Epithelial cell of proximal tubule (primary cell): ENCODE data around the gene ZNF746. TPM values are rescaled to one million over a fixed set of nuclear protein-coding genes. Genes with fewer than 3 reads are reported as not detected.

Source experiments
- DNase-seq: peaks from one replicate; pipeline ENCODE4 v3.0.0-alpha.2; 2011; ENCODE audit warnings: low read depth
- H3K4me3 ChIP-seq: 2 replicates; pipeline ENCODE4 v1.5.1; 2011; ENCODE audit warnings: low read depth, mild to moderate bottlenecking, low read length
- total RNA-seq: library from RNA; depleted of rRNA; stranded (reverse); fragments of >200 nt; gene quantifications from 2 replicates; pipeline ENCODE4 v1.2.3, GENCODE V29; 2015
- TF ChIP-seq, protein P1 (sequence below): conservative IDR thresholded peaks from 2 replicates; pipeline ENCODE4 v1.5.1; 2012; ENCODE audit warnings: low read depth, mild to moderate bottlenecking, low read length

ZNF746 gene
- total RNA-seq, 1 donor from 2014 or later: 18.5 TPM

- no peak for DNase-seq
- TF ChIP-seq, protein P1, sequence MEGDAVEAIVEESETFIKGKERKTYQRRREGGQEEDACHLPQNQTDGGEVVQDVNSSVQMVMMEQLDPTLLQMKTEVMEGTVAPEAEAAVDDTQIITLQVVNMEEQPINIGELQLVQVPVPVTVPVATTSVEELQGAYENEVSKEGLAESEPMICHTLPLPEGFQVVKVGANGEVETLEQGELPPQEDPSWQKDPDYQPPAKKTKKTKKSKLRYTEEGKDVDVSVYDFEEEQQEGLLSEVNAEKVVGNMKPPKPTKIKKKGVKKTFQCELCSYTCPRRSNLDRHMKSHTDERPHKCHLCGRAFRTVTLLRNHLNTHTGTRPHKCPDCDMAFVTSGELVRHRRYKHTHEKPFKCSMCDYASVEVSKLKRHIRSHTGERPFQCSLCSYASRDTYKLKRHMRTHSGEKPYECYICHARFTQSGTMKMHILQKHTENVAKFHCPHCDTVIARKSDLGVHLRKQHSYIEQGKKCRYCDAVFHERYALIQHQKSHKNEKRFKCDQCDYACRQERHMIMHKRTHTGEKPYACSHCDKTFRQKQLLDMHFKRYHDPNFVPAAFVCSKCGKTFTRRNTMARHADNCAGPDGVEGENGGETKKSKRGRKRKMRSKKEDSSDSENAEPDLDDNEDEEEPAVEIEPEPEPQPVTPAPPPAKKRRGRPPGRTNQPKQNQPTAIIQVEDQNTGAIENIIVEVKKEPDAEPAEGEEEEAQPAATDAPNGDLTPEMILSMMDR: no peak
Observed at GRCh38 chr7:149476791-149477190, 20.8 kb downstream of the ZNF746 start.

GRCh38 chr7:149475121-149476045 lies 22.2 kb downstream of the ZNF746 start:
- no peak for DNase-seq
- no peak overlapping the region for H3K4me3 ChIP-seq
- TF ChIP-seq, protein P1: no peak

More at GRCh38 chr7:149476791-149477190, 20.8 kb downstream of the ZNF746 start:
- no peak overlapping the region for H3K4me3 ChIP-seq

DNA sequence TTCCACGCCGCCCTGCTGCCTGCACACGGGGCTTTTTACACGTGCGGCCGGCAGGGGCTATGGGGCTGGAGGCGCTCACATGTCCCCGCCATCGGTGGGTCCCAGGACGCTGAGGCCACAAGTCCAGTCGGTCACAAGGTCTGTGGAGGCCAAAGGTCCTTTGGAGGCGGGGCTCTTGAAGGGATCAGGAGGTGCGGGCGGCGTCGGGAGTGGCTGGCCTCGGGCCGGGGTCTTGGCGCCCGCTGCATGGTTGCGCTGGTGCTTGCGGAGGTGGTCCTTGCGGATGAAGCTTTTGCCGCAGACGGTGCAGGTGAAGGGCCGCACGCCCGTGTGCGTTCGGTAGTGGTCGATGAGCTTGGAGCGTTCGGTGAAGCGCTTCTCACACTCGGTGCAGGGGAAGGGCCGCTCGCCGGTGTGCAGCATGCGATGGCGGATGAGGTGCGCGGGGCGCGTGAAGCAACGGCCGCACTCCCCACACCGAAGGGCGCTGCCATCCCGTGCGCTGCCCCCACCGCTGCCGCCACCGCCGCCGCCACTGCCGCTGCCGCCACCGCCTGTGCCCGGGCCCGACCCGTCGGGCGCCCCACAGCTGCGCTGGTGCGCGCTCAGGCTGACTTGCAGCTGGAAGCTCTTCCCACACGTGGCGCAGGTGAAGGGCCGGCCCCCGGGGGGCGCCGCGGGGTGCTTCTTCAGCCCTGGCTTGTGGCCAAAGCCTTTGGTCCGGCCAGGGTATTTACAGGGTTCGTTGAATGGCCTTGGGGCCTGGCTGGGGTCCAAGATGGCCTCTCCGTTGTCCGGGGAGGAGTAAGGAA lies 23.1 kb downstream of the ZNF746 start:
- no peak overlapping the region for H3K4me3 ChIP-seq
- DNase-seq: no peak
- TF ChIP-seq, protein P1: peak; percentile 9

DNA sequence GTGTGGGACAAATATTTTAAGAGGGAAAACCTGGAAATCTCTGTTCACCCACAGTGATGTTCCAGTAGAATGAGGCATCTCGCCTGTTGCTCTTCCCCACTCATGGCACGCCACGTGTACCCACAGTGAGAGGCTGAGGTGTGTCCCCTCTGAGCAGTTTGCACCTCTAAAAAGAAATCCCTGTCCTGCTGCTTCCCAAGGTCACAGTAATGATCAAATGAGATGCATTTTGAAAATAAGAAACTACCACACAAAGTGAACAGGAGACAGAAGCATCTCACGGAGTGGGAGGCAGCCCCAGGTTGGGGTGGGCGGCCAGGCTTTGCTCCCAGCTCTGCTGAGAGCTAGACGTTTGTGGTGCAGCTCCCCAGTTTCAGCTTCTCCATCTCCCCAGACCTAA lies 24.4 kb downstream of the ZNF746 start:
- H3K4me3 ChIP-seq: no peak overlapping the region
- DNase-seq: no peak
- TF ChIP-seq, protein P1: no peak

DNA sequence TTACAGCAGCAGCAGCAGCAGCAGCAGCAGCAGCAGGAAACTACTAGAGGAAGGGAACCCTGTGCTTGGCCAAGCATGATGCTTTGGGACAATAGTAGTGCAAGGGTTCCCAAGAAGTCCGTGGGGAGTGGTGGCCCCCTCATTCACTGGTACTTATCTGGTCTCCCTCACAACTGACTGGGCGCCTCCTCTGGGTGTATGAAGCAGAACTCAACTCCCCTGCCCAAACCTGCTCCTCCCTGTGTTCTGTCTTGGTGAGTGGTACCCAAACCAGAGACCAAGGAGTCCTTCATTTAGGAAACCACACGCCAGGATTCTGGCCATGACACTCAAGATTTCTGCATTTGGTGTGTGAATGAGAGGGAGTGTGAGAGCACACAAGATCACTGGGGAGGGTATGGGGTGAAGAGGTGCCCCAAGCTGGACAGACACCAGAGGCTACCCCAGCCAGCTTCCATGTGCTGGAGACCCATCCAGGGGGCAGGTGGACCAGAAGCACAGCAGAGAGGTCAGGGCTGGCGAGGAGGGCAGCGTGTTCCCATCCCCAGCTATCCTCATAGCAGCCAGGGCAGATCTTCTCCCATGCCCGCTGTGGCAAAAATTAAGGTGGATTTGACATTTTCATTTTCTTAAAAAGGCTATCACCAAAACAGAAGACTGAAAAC lies 26.2 kb downstream of the ZNF746 start:
- TF ChIP-seq, protein P1: no peak
- DNase-seq: no peak
- H3K4me3 ChIP-seq: no peak overlapping the region

DNA sequence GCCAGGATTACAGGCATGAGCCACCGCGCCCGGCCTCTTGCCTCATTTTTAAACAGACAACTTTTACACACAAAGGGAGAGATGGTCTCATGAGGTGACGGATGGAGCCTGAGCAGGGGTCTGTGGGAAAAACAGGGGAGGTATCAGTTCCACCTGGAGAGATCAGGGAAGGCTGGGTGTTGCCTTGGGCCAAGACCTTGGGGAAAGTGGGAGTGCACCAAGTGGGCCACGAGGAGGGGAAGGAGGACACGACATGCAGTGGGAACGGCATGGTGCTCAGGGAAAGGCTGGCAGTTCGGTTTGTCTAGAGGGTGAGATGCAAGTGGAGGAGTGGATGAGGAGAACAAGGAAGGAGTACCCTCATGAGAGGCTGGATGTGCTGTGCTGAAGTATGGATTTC lies 27.8 kb downstream of the ZNF746 start:
- DNase-seq: no peak
- TF ChIP-seq, protein P1: no peak
- H3K4me3 ChIP-seq: no peak overlapping the region
